ENCODE results near the gene SST. TPM values are rescaled to one million over a fixed set of nuclear protein-coding genes. Genes with fewer than 3 reads are reported as not detected.

The SST gene
- polyA plus RNA-seq, 3 donors = not detected

DNA sequence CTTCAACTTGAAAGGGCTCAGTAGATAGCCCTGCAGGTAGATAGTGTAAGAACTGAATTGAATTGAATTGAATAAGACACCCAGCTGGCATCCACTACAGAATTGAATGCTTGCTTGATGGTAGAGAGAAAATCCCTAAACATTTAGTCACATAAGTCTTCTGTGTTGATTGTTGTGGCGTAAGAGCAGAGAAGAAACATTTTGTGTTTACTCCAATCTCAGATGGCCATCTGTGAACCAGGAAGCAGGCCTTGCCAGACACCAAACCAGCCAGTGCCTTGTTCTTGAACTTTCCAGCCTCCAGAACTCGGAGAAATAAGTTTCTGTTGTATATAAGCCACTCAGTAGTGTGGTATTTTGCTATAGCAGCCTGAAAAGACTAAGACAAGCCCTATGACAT lies 43.6 kb downstream of the SST start:
- no peak overlapping the region for H3K4me3 Mint-ChIP-seq
- H3K27me3 Mint-ChIP-seq (ENCODE audit: low read depth in 3 of 3) = peaks cover 3 to 18% (median 7%) of the 10 kb centered on the region in 3 donors
- no peak overlapping the region for H3K27ac ChIP-seq (ENCODE audit: low read depth in 1 of 2, low read length in 2 of 2)
- intact Hi-C loops (cut with micrococcal nuclease) = no loop called here
- 80% methylated on average over 1 of the region's 2 CpGs for WGBS (ENCODE audit: insufficient coverage)
- H3K36me3 Mint-ChIP-seq = no peaks in the 10 kb centered on the region
- H3K27ac Mint-ChIP-seq = no peak overlapping the region
- H3K4me3 ChIP-seq (replicated peaks in 1 of 3; ENCODE audit: low read depth in 2 of 3, low read length in 3 of 3) = no peak overlapping the region
- no peak overlapping the region for H2AFZ ChIP-seq (ENCODE audit: insufficient read depth, low read depth, low read length, poor library complexity, severe bottlenecking)
- H3K27me3 ChIP-seq (ENCODE audit: control insufficient read depth in 2 of 2, insufficient read depth in 2 of 2, low read length in 2 of 2) = peaks cover 0 to 5% of the 10 kb centered on the region in 2 donors
- H3K36me3 ChIP-seq (replicated peaks in 1 of 2; ENCODE audit: control insufficient read depth in 1 of 2, insufficient read depth in 2 of 2, low read length in 2 of 2) = no peaks in the 10 kb centered on the region
- no peaks in the 10 kb centered on the region for H3K4me1 ChIP-seq (ENCODE audit: control insufficient read depth in 1 of 2, insufficient read depth in 2 of 2, low read length in 2 of 2)
- DNase-seq = no peak
- no peaks in the 10 kb centered on the region for H4K20me1 ChIP-seq (ENCODE audit: insufficient read depth, low read length)
- H3K9me3 ChIP-seq (replicated peaks in 1 of 2; ENCODE audit: control insufficient read depth in 1 of 2, insufficient read depth in 1 of 2, low read length in 2 of 2) = no peaks in the 10 kb centered on the region
- no peak overlapping the region for H3K9ac ChIP-seq (ENCODE audit: insufficient read depth, low read length, poor library complexity, severe bottlenecking)
- H3K4me1 Mint-ChIP-seq = no peaks in the 10 kb centered on the region
- H3K4me2 ChIP-seq (replicated peaks; ENCODE audit: extremely low read depth, low read length, poor library complexity, severe bottlenecking) = no peak overlapping the region
- H3K79me2 ChIP-seq (ENCODE audit: insufficient read depth, low read length) = no peaks in the 10 kb centered on the region
- H3K9me3 Mint-ChIP-seq = no peaks in the 10 kb centered on the region
- TF ChIP-seq, protein P1, sequence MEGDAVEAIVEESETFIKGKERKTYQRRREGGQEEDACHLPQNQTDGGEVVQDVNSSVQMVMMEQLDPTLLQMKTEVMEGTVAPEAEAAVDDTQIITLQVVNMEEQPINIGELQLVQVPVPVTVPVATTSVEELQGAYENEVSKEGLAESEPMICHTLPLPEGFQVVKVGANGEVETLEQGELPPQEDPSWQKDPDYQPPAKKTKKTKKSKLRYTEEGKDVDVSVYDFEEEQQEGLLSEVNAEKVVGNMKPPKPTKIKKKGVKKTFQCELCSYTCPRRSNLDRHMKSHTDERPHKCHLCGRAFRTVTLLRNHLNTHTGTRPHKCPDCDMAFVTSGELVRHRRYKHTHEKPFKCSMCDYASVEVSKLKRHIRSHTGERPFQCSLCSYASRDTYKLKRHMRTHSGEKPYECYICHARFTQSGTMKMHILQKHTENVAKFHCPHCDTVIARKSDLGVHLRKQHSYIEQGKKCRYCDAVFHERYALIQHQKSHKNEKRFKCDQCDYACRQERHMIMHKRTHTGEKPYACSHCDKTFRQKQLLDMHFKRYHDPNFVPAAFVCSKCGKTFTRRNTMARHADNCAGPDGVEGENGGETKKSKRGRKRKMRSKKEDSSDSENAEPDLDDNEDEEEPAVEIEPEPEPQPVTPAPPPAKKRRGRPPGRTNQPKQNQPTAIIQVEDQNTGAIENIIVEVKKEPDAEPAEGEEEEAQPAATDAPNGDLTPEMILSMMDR (IDR thresholded peaks at IDR 0.05) = no peak

DNA sequence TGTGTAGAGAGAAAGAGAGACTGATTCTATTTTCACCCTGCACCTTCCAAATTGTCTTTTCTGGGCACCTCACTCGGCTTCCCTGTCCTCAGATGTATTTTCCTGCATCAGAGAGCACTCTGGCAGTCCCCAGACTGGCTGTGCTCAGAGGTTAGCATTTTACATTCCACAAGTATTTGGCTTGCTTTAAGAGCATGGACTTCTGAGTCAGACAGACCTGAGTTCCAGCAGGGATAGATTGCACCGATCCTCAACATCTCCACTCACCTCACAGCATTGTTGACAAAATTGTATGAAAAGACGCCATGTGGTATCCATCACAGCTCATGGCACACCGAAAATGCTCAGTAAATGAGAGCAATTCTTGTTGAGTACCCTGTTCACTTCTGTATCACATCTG lies 45.6 kb downstream of the SST start:
- Histone ChIP-seq H3K27ac (ENCODE audit: low read depth in 1 of 2, low read length in 2 of 2) (no peak overlapping the region), H3K4me2 (replicated peaks; ENCODE audit: extremely low read depth, low read length, poor library complexity, severe bottlenecking) (no peak overlapping the region), H2AFZ (ENCODE audit: insufficient read depth, low read depth, low read length, poor library complexity, severe bottlenecking) (no peak overlapping the region), H3K36me3 (replicated peaks in 1 of 2; ENCODE audit: control insufficient read depth in 1 of 2, insufficient read depth in 2 of 2, low read length in 2 of 2) (no peaks in the 10 kb centered on the region), H3K9ac (ENCODE audit: insufficient read depth, low read length, poor library complexity, severe bottlenecking) (no peak overlapping the region), H3K9me3 (replicated peaks in 1 of 2; ENCODE audit: control insufficient read depth in 1 of 2, insufficient read depth in 1 of 2, low read length in 2 of 2) (no peaks in the 10 kb centered on the region), H3K27me3 (ENCODE audit: control insufficient read depth in 2 of 2, insufficient read depth in 2 of 2, low read length in 2 of 2) (peaks cover 0 to 5% of the 10 kb centered on the region in 2 donors), H4K20me1 (ENCODE audit: insufficient read depth, low read length) (no peaks in the 10 kb centered on the region), H3K4me1 (ENCODE audit: control insufficient read depth in 1 of 2, insufficient read depth in 2 of 2, low read length in 2 of 2) (no peaks in the 10 kb centered on the region), H3K4me3 (replicated peaks in 1 of 3; ENCODE audit: low read depth in 2 of 3, low read length in 3 of 3) (no peak overlapping the region), H3K79me2 (ENCODE audit: insufficient read depth, low read length) (no peaks in the 10 kb centered on the region)
- 93% methylated on average over 2 of the region's 4 CpGs for whole genome bisulfite sequencing (ENCODE audit: insufficient coverage)
- no peaks in the 10 kb centered on the region for H3K36me3 Mint-ChIP-seq
- no peaks in the 10 kb centered on the region for H3K4me1 Mint-ChIP-seq
- no peak overlapping the region for H3K27ac Mint-ChIP-seq
- TF ChIP-seq, protein P1 (IDR thresholded peaks at IDR 0.05) = no peak
- no peak for DNase-seq
- intact Hi-C loops (cut with micrococcal nuclease) = loop anchor here in 1 of 2 donors (5.0 kb wide), 1 partner anchor 53 kb away; no protein-coding TSS in a partner anchor
- peaks cover 3 to 19% (median 5%) of the 10 kb centered on the region in 3 donors for H3K27me3 Mint-ChIP-seq (ENCODE audit: low read depth in 3 of 3)
- H3K9me3 Mint-ChIP-seq = no peaks in the 10 kb centered on the region
- H3K4me3 Mint-ChIP-seq = no peak overlapping the region
